T-cell (primary cell): ENCODE data around the gene TBC1D4. TPM values are rescaled to one million over a fixed set of nuclear protein-coding genes. Genes with fewer than 3 reads are reported as not detected.

Experiments
- ATAC-seq, 4 experiments: fragments of 200-7000 bp in 3 of 4; fragments of 150-1000 bp in 1 of 4; cut with Tn5 transposase; replicated peaks in 1 of 4; 1 replicate in 3 of 4; 2 replicates in 1 of 4; pipeline ENCODE4 v1.10.0; 2021; ENCODE audit warnings: moderate library complexity in 3 of 4, mild to moderate bottlenecking in 2 of 4, moderate number of reproducible peaks in 1 of 4
- CTCF ChIA-PET, 2 donors: fragments of 300-600 bp; sonication (Branson Sonifier 250); formaldehyde crosslinking; loops; one replicate each; lab custom pipeline; 2022; ENCODE audit warnings: antibody characterized with exemption in 2 of 2; lab: Charles Lee
- POLR2A ChIA-PET, 2 donors: fragments of 300-600 bp; sonication (Branson Sonifier 250); formaldehyde crosslinking; loops; one replicate each; lab custom pipeline; 2022; ENCODE audit warnings: antibody characterized with exemption in 2 of 2; lab: Charles Lee
- DNase-seq, 35 experiments: peaks; one replicate each; pipeline versions ENCODE4 v3.0.0 to v3.0.0-alpha.2; 2013 to 2023
- H3K27ac ChIP-seq: one replicate; pipeline ENCODE4 v1.5.1; 2013; ENCODE audit warnings: low read length
- H3K27me3 ChIP-seq, 2 experiments: replicated peaks in 1 of 2; 1 replicate in 1 of 2; 2 replicates in 1 of 2; pipeline versions ENCODE4 v1.6.1 to v1.7.0; 2013; ENCODE audit warnings: low read length in 1 of 2, mixed read lengths in 1 of 2; ENCODE audit not compliant: control insufficient read depth in 2 of 2, insufficient read depth in 2 of 2; ENCODE audit errors: extremely low read depth in 1 of 2
- H3K36me3 ChIP-seq, 2 donors: 1 replicate in 1 of 2; 2 replicates in 1 of 2; pipeline versions ENCODE4 v1.6.1 to v1.7.0; 2013; ENCODE audit warnings: low read length in 1 of 2; ENCODE audit not compliant: control insufficient read depth in 2 of 2, insufficient read depth in 1 of 2; ENCODE audit errors: extremely low read depth in 1 of 2
- H3K4me1 ChIP-seq, 2 experiments: 1 replicate in 1 of 2; 2 replicates in 1 of 2; pipeline versions ENCODE4 v1.6.1 to v1.7.0; 2013; ENCODE audit warnings: low read length in 2 of 2, mixed read lengths in 1 of 2; ENCODE audit not compliant: insufficient read depth in 2 of 2, control insufficient read depth in 1 of 2; ENCODE audit errors: extremely low read depth in 1 of 2
- H3K4me3 ChIP-seq, 2 donors: 1 replicate in 1 of 2; 2 replicates in 1 of 2; pipeline versions ENCODE4 v1.5.1 to v1.7.0; 2013; ENCODE audit warnings: mild to moderate bottlenecking in 2 of 2, low read length in 1 of 2, moderate library complexity in 1 of 2; ENCODE audit not compliant: control insufficient read depth in 1 of 2; ENCODE audit errors: extremely low read depth in 1 of 2
- H3K9me3 ChIP-seq: 2 replicates; pipeline ENCODE4 v1.7.0; 2013
- H3K27ac Mint-ChIP-seq, 2 donors: one replicate each; pipeline ENCODE4 v1.8.0; 2020 to 2021; ENCODE audit warnings: mild to moderate bottlenecking in 2 of 2, mixed read lengths in 2 of 2
- H3K27me3 Mint-ChIP-seq, 2 donors: one replicate each; pipeline ENCODE4 v1.8.0; 2021 to 2022; ENCODE audit warnings: mixed read lengths in 2 of 2
- H3K36me3 Mint-ChIP-seq: one replicate; pipeline ENCODE4 v1.8.0; 2021; ENCODE audit warnings: mixed read lengths
- H3K4me1 Mint-ChIP-seq, 3 donors: one replicate each; pipeline ENCODE4 v1.8.0; 2020 to 2022; ENCODE audit warnings: mixed read lengths in 3 of 3, mild to moderate bottlenecking in 1 of 3
- H3K4me3 Mint-ChIP-seq, 3 donors: one replicate each; pipeline ENCODE4 v1.8.0; 2020 to 2022; ENCODE audit warnings: mild to moderate bottlenecking in 3 of 3, mixed read lengths in 3 of 3, moderate library complexity in 3 of 3
- H3K9me3 Mint-ChIP-seq, 3 donors: one replicate each; pipeline ENCODE4 v1.8.0; 2020 to 2022; ENCODE audit warnings: mixed read lengths in 3 of 3
- WGBS: methylation state at CpG from one replicate; pipeline ENCODE4 v1.1.5; 2013; ENCODE audit warnings: missing lambda C conversion rate; ENCODE audit not compliant: insufficient coverage; 5-methylcytosine and 5-hydroxymethylcytosine counted together
- total RNA-seq, 35 experiments: library from RNA in 6 of 35; stranded (reverse) in 6 of 35; fragments of 120-200 nt in 1 of 35; gene quantifications; one replicate each; pipeline versions ENCODE4 v1.2.1 to v1.2.4 and lab custom pipeline; 2013 to 2026

The TBC1D4 gene
- total RNA-seq, 5 donors from 2014 or later (not counting 1 experiment from before 2014, with no cell fraction given) = 45.7 to 67.9 (median 56.8) TPM

DNA sequence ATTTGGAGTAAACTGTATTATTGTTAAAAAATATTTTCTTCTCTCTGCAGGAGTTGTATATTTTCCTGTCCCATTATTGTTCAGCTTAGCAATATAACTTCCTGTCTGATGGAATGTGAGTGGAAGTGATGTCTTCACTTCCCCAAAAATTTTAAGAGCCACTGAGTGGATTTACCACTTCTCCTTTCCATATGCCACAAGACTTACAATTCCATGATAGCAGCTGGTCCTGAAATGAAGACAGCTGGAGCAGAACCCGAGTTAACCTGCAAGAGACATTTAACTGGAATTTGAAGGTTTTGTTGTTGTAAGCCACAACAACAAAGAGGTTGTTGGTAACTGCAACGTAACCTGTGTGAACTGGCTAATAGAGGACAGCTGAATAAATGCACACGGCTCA, 23.4 kb upstream of the TBC1D4 start:
- Histone ChIP-seq H3K27ac (no peak overlapping the region), H3K4me1 (no peaks in the 10 kb centered on the region), H3K36me3 (no peaks in the 10 kb centered on the region), H3K4me3 (no peak overlapping the region), H3K9me3 (no peaks in the 10 kb centered on the region), H3K27me3 (peaks cover 0 to 3% of the 10 kb centered on the region in 2 experiments)
- ATAC-seq (no peak), DNase-seq (no peak)
- POLR2A ChIA-PET = no interaction called here
- CTCF ChIA-PET = no interaction called here
- Mint-ChIP-seq H3K9me3 (no peaks in the 10 kb centered on the region), H3K4me3 (no peak overlapping the region), H3K27me3 (peaks cover under 1 to 1% of the 10 kb centered on the region in 2 donors), H3K36me3 (no peaks in the 10 kb centered on the region), H3K4me1 (no peaks in the 10 kb centered on the region), H3K27ac (no peak overlapping the region)
- no CpG with 5 or more reads among the region's 3 CpGs for WGBS

DNA sequence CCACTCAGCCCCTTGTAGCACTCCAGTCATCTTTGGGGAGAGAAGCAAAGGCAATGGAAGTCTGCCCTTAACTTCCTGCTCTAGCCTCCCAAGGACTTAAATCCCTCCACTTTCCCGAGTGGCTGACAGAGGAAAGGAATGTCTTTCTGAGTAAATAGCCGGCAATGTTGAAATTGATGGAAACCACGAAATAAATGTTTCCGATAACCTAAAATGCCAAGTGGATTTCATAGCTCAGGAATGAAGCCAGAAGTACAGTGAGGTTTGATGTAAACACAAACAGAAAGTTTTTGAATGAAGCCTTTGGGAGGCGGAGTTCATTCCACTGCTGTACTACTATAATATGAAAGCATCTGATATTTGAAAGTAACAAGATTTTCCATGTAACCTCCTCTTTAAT, 14.0 kb upstream of the TBC1D4 start:
- H3K36me3 Mint-ChIP-seq = no peaks in the 10 kb centered on the region
- H3K9me3 ChIP-seq = no peaks in the 10 kb centered on the region
- no CpG with 5 or more reads among the region's 5 CpGs for WGBS
- no peak overlapping the region for H3K27ac ChIP-seq
- H3K4me1 ChIP-seq = no peaks in the 10 kb centered on the region
- no peaks in the 10 kb centered on the region for H3K4me1 Mint-ChIP-seq
- H3K27me3 ChIP-seq = peaks cover 0 to 3% of the 10 kb centered on the region in 2 experiments
- ChIA-PET CTCF (no interaction called here), POLR2A (no interaction called here)
- DNase-seq = no peak
- H3K4me3 ChIP-seq = no peak overlapping the region
- H3K9me3 Mint-ChIP-seq = no peaks in the 10 kb centered on the region
- H3K27me3 Mint-ChIP-seq = peaks cover 11 to 22% of the 10 kb centered on the region in 2 donors
- H3K4me3 Mint-ChIP-seq = no peak overlapping the region
- ATAC-seq = no peak
- no peaks in the 10 kb centered on the region for H3K36me3 ChIP-seq
- H3K27ac Mint-ChIP-seq = no peak overlapping the region

DNA sequence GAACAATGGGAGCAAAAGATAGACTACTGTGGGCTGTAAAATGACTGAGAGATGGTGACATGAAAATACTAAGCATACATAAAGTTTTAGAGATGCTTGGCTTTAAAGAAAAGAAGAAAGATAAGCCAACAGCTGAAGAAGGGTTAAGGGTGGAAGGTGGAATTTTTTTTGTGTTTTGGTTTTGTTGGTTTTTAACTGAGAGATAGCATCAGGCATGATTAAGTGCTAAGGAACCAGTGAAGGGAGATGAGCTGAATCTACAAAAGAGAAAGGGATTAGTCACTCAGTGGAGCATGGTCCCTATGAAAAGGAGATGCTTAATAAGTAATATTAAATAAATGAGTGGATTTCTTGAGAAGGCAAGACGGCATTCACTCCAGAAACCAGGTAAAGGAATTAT, 12.5 kb upstream of the TBC1D4 start:
- Mint-ChIP-seq H3K9me3 (no peaks in the 10 kb centered on the region), H3K4me1 (no peaks in the 10 kb centered on the region), H3K36me3 (no peaks in the 10 kb centered on the region), H3K27ac (no peak overlapping the region), H3K4me3 (no peak overlapping the region), H3K27me3 (peaks cover 15 to 25% of the 10 kb centered on the region in 2 donors)
- ChIA-PET CTCF (no interaction called here), POLR2A (no interaction called here)
- no peaks in the 10 kb centered on the region for H3K4me1 ChIP-seq
- H3K27me3 ChIP-seq = peaks cover 0 to 4% of the 10 kb centered on the region in 2 experiments
- H3K27ac ChIP-seq = no peak overlapping the region
- DNase-seq (no peak), ATAC-seq (no peak)
- WGBS = no CpG with 5 or more reads among the region's 1 CpG
- H3K4me3 ChIP-seq = no peak overlapping the region
- no peaks in the 10 kb centered on the region for H3K36me3 ChIP-seq
- no peaks in the 10 kb centered on the region for H3K9me3 ChIP-seq

DNA sequence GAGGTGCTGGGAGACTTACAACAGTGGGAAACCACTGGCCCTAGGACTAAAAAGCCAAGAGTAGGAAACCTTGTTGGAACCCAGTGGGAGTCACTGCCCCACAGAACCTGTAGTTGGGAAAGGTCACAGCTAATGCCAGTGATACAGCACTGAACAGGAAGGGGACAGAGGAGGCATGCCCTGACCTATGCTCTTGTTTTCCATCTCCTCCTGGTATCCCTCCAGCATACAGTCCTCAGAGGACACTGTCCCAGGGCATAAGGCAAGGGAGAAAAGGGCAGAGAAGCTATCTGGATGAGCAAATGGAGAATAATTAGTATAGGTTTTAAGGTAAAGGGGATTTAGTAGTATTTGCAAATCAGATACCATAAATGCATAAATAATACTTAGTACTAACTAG, 11.2 kb upstream of the TBC1D4 start:
- ATAC-seq (no peak), DNase-seq (no peak)
- H3K9me3 Mint-ChIP-seq = no peaks in the 10 kb centered on the region
- Histone ChIP-seq H3K9me3 (no peaks in the 10 kb centered on the region), H3K27ac (no peak overlapping the region), H3K36me3 (no peaks in the 10 kb centered on the region), H3K4me3 (no peak overlapping the region), H3K4me1 (no peaks in the 10 kb centered on the region), H3K27me3 (peaks cover 0 to 9% of the 10 kb centered on the region in 2 experiments)
- no peak overlapping the region for H3K27ac Mint-ChIP-seq
- H3K4me3 Mint-ChIP-seq = no peak overlapping the region
- POLR2A ChIA-PET = no interaction called here
- CTCF ChIA-PET = no interaction called here
- no peaks in the 10 kb centered on the region for H3K36me3 Mint-ChIP-seq
- no peaks in the 10 kb centered on the region for H3K4me1 Mint-ChIP-seq
- peaks cover 11 to 18% of the 10 kb centered on the region in 2 donors for H3K27me3 Mint-ChIP-seq

DNA sequence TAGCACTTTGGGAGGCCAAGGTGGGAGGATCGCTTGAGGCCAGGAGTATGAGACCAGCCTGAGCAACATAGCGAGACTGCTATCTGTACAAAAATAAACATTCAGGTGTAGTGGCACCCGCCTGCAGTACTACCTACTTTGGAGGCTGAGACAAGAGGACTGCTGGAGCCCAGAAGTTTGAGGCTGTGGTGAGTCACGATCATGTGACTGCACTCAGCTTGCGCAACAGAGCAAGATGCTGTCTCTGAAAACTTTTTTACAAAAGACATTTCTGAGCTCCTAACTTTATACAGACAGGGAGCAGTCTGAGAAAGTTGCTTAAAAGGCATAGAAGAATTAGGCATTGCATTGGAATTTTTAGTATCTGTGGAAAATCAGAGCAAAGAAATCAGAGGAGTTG, 10.4 kb upstream of the TBC1D4 start:
- ChIA-PET POLR2A (interaction anchor here in 1 of 2 donors (0.6 kb wide), 1 partner anchor 923 kb away, joined by 4 read pairs; no protein-coding TSS in a partner anchor), CTCF (no interaction called here)
- H3K4me1 ChIP-seq = no peaks in the 10 kb centered on the region
- DNase-seq = no peak
- Mint-ChIP-seq H3K27ac (no peak overlapping the region), H3K9me3 (no peaks in the 10 kb centered on the region), H3K27me3 (peaks cover 17 to 22% of the 10 kb centered on the region in 2 donors), H3K4me1 (peaks cover 0 to 2% (median 0%) of the 10 kb centered on the region in 3 donors), H3K36me3 (no peaks in the 10 kb centered on the region), H3K4me3 (no peak overlapping the region)
- no peak overlapping the region for H3K27ac ChIP-seq
- no peaks in the 10 kb centered on the region for H3K9me3 ChIP-seq
- no peaks in the 10 kb centered on the region for H3K36me3 ChIP-seq
- no peak overlapping the region for H3K4me3 ChIP-seq
- 88% methylated on average over 3 of the region's 5 CpGs for WGBS
- no peak for ATAC-seq
- peaks cover 0 to 9% of the 10 kb centered on the region in 2 experiments for H3K27me3 ChIP-seq

DNA sequence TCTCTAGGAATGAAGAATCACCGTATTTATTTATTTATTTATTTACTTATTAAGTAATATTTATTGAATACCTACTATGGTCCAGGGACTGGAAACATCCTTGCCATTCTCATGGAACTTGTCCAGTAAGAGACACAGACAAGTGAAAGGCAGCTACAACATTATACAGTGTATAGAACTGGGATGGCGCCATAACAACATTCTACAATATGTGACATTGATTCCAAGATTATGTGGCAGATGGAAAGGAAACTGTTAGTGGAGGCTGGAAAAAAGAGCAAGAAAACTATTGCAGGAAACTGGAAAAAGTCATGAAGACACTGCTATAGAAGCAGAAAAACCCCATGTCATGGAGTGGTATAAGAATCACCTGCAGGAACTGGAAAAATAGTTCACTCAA, 9.4 kb upstream of the TBC1D4 start:
- Histone ChIP-seq H3K9me3 (no peaks in the 10 kb centered on the region), H3K36me3 (no peaks in the 10 kb centered on the region), H3K27ac (no peak overlapping the region), H3K4me1 (no peaks in the 10 kb centered on the region), H3K27me3 (peaks cover 0 to 6% of the 10 kb centered on the region in 2 experiments), H3K4me3 (no peak overlapping the region)
- Mint-ChIP-seq H3K4me1 (peaks cover 0 to 10% (median 0%) of the 10 kb centered on the region in 3 donors), H3K4me3 (no peak overlapping the region), H3K27me3 (peaks cover 23 to 27% of the 10 kb centered on the region in 2 donors), H3K9me3 (no peaks in the 10 kb centered on the region), H3K27ac (no peak overlapping the region), H3K36me3 (no peaks in the 10 kb centered on the region)
- ATAC-seq (no peak), DNase-seq (no peak)
- CTCF ChIA-PET = no interaction called here
- POLR2A ChIA-PET = no interaction called here
- WGBS = no CpG with 5 or more reads among the region's 2 CpGs
